ENCODE data around the gene ZNF273.

Gene ZNF273

GRCh38 chr7:64863969-64864368 is 39.1 kb upstream of the ZNF273 start:
- H4K20me1 ChIP-seq (ENCODE audit: insufficient read depth, low read length) = no peaks in the 10 kb centered on the region
- TF ChIP-seq, protein P1, sequence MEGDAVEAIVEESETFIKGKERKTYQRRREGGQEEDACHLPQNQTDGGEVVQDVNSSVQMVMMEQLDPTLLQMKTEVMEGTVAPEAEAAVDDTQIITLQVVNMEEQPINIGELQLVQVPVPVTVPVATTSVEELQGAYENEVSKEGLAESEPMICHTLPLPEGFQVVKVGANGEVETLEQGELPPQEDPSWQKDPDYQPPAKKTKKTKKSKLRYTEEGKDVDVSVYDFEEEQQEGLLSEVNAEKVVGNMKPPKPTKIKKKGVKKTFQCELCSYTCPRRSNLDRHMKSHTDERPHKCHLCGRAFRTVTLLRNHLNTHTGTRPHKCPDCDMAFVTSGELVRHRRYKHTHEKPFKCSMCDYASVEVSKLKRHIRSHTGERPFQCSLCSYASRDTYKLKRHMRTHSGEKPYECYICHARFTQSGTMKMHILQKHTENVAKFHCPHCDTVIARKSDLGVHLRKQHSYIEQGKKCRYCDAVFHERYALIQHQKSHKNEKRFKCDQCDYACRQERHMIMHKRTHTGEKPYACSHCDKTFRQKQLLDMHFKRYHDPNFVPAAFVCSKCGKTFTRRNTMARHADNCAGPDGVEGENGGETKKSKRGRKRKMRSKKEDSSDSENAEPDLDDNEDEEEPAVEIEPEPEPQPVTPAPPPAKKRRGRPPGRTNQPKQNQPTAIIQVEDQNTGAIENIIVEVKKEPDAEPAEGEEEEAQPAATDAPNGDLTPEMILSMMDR (IDR thresholded peaks at IDR 0.05; ENCODE audit: low read depth, low read length) = no peak
- no peak for TF ChIP-seq EZH2phosphoT487 (IDR thresholded peaks at IDR 0.05; ENCODE audit: low read depth)
- no peaks in the 10 kb centered on the region for H3K9me3 ChIP-seq (ENCODE audit: insufficient read depth, low read length)
- no peak overlapping the region for H3K9ac ChIP-seq (ENCODE audit: low read length)
- no peaks in the 10 kb centered on the region for H3K79me2 ChIP-seq (ENCODE audit: low read length)
- H3K4me3 ChIP-seq (ENCODE audit: low read length) = no peak overlapping the region
- no peak overlapping the region for H3K4me2 ChIP-seq (ENCODE audit: low read length)
- H2AFZ ChIP-seq (ENCODE audit: low read depth, low read length) = no peak overlapping the region
- H3K4me1 ChIP-seq (ENCODE audit: low read length) = no peaks in the 10 kb centered on the region
- no peaks in the 10 kb centered on the region for H3K27me3 ChIP-seq (ENCODE audit: low read depth, low read length)
- no peak overlapping the region for H3K27ac ChIP-seq (ENCODE audit: low read length)
- H3K36me3 ChIP-seq (replicated peaks; ENCODE audit: low read depth, low read length) = no peaks in the 10 kb centered on the region

GRCh38 chr7:64867863-64868440 is 35.1 kb upstream of the ZNF273 start:
- Histone ChIP-seq H3K9me3 (ENCODE audit: insufficient read depth, low read length) (no peaks in the 10 kb centered on the region), H3K27me3 (ENCODE audit: low read depth, low read length) (no peaks in the 10 kb centered on the region), H3K9ac (ENCODE audit: low read length) (no peak overlapping the region), H2AFZ (ENCODE audit: low read depth, low read length) (no peak overlapping the region), H3K36me3 (replicated peaks; ENCODE audit: low read depth, low read length) (no peaks in the 10 kb centered on the region), H3K79me2 (ENCODE audit: low read length) (no peaks in the 10 kb centered on the region), H4K20me1 (ENCODE audit: insufficient read depth, low read length) (no peaks in the 10 kb centered on the region), H3K4me3 (ENCODE audit: low read length) (no peak overlapping the region), H3K4me2 (ENCODE audit: low read length) (no peak overlapping the region), H3K4me1 (ENCODE audit: low read length) (no peaks in the 10 kb centered on the region), H3K27ac (ENCODE audit: low read length) (no peak overlapping the region)
- TF ChIP-seq, protein P1 (IDR thresholded peaks at IDR 0.05; ENCODE audit: low read depth, low read length) = no peak
- no peak for TF ChIP-seq EZH2phosphoT487 (IDR thresholded peaks at IDR 0.05; ENCODE audit: low read depth)

GRCh38 chr7:64868499-64868898 is 34.6 kb upstream of the ZNF273 start:
- no peak overlapping the region for H3K4me2 ChIP-seq (ENCODE audit: low read length)
- TF ChIP-seq, protein P1 (IDR thresholded peaks at IDR 0.05; ENCODE audit: low read depth, low read length) = no peak
- TF ChIP-seq EZH2phosphoT487 (IDR thresholded peaks at IDR 0.05; ENCODE audit: low read depth) = no peak
- no peaks in the 10 kb centered on the region for H4K20me1 ChIP-seq (ENCODE audit: insufficient read depth, low read length)
- H3K9me3 ChIP-seq (ENCODE audit: insufficient read depth, low read length) = no peaks in the 10 kb centered on the region
- H3K27me3 ChIP-seq (ENCODE audit: low read depth, low read length) = no peaks in the 10 kb centered on the region
- no peaks in the 10 kb centered on the region for H3K79me2 ChIP-seq (ENCODE audit: low read length)
- H2AFZ ChIP-seq (ENCODE audit: low read depth, low read length) = no peak overlapping the region
- H3K27ac ChIP-seq (ENCODE audit: low read length) = no peak overlapping the region
- H3K4me1 ChIP-seq (ENCODE audit: low read length) = no peaks in the 10 kb centered on the region
- H3K36me3 ChIP-seq (replicated peaks; ENCODE audit: low read depth, low read length) = no peaks in the 10 kb centered on the region
- no peak overlapping the region for H3K4me3 ChIP-seq (ENCODE audit: low read length)
- H3K9ac ChIP-seq (ENCODE audit: low read length) = no peak overlapping the region

- no peaks in the 10 kb centered on the region for H4K20me1 ChIP-seq (ENCODE audit: insufficient read depth, low read length)
- no peak overlapping the region for H2AFZ ChIP-seq (ENCODE audit: low read depth, low read length)
- no peak overlapping the region for H3K9ac ChIP-seq (ENCODE audit: low read length)
- no peaks in the 10 kb centered on the region for H3K36me3 ChIP-seq (replicated peaks; ENCODE audit: low read depth, low read length)
- no peaks in the 10 kb centered on the region for H3K79me2 ChIP-seq (ENCODE audit: low read length)
- H3K4me1 ChIP-seq (ENCODE audit: low read length) = no peaks in the 10 kb centered on the region
- no peak for TF ChIP-seq EZH2phosphoT487 (IDR thresholded peaks at IDR 0.05; ENCODE audit: low read depth)
- TF ChIP-seq, protein P1 (IDR thresholded peaks at IDR 0.05; ENCODE audit: low read depth, low read length) = no peak
- no peak overlapping the region for H3K27ac ChIP-seq (ENCODE audit: low read length)
- H3K4me2 ChIP-seq (ENCODE audit: low read length) = no peak overlapping the region
- no peak overlapping the region for H3K4me3 ChIP-seq (ENCODE audit: low read length)
- H3K9me3 ChIP-seq (ENCODE audit: insufficient read depth, low read length) = no peaks in the 10 kb centered on the region
- H3K27me3 ChIP-seq (ENCODE audit: low read depth, low read length) = no peaks in the 10 kb centered on the region
Observed at GRCh38 chr7:64869121-64869725, 33.9 kb upstream of the ZNF273 start.
